Loucy (cell line): ENCODE data around the gene ZBTB11.

ENCODE experiments used
- H2AFZ ChIP-seq: fragments of 200-600 bp; sonication (generic); 2 replicates; pipeline ENCODE4 v1.6.0; 2016; ENCODE audit warnings: antibody characterized with exemption, mild to moderate bottlenecking, low read length, moderate library complexity
- H3F3A ChIP-seq: fragments of 200-600 bp; 2 replicates; pipeline ENCODE4 v1.6.0; 2016; ENCODE audit warnings: antibody characterized with exemption, low read depth, mild to moderate bottlenecking
- H3K27me3 ChIP-seq: fragments of 200-600 bp; sonication (generic); 2 replicates; pipeline ENCODE4 v1.6.1; 2014; ENCODE audit warnings: low read length, mild to moderate bottlenecking; ENCODE audit not compliant: insufficient read depth, poor library complexity, severe bottlenecking
- H3K36me3 ChIP-seq: fragments of 200-600 bp; sonication (generic); 2 replicates; pipeline ENCODE4 v1.6.1; 2016; ENCODE audit warnings: low read length; ENCODE audit not compliant: insufficient read depth
- H3K4me1 ChIP-seq: fragments of 200-600 bp; sonication (generic); 2 replicates; pipeline ENCODE4 v1.5.1; 2014; ENCODE audit warnings: low read length, mild to moderate bottlenecking; ENCODE audit not compliant: insufficient read depth, poor library complexity, severe bottlenecking
- H3K4me2 ChIP-seq: fragments of 200-600 bp; sonication (generic); 2 replicates; pipeline ENCODE4 v1.6.0; 2014; ENCODE audit warnings: antibody characterized with exemption, low read length, low read depth, mild to moderate bottlenecking; ENCODE audit not compliant: poor library complexity, severe bottlenecking
- H3K4me3 ChIP-seq: fragments of 200-600 bp; sonication (generic); 2 replicates; pipeline ENCODE4 v1.5.1; 2014; ENCODE audit warnings: low read length, mild to moderate bottlenecking, mixed read lengths; ENCODE audit not compliant: poor library complexity, severe bottlenecking
- H3K79me2 ChIP-seq: fragments of 200-600 bp; sonication (generic); 2 replicates; pipeline ENCODE4 v1.6.1; 2014; ENCODE audit warnings: low read length; ENCODE audit not compliant: insufficient read depth
- H3K9ac ChIP-seq: fragments of 200-600 bp; sonication (generic); 2 replicates; pipeline ENCODE4 v1.6.0; 2014; ENCODE audit warnings: mild to moderate bottlenecking, low read depth, low read length, moderate library complexity; ENCODE audit not compliant: poor library complexity, severe bottlenecking
- H3K9me2 ChIP-seq: fragments of 200-600 bp; sonication (generic); replicated peaks from 2 replicates; pipeline ENCODE4 v1.6.1; 2016; ENCODE audit warnings: low read depth, low read length, mixed read lengths
- H3K9me3 ChIP-seq: fragments of 200-600 bp; sonication (generic); 2 replicates; pipeline ENCODE4 v1.6.1; 2014; ENCODE audit warnings: mild to moderate bottlenecking, antibody characterized with exemption, low read length, low read depth; ENCODE audit not compliant: insufficient read depth
- H4K20me1 ChIP-seq: fragments of 200-600 bp; sonication (generic); 2 replicates; pipeline ENCODE4 v1.6.0; 2014; ENCODE audit warnings: antibody characterized with exemption, low read length, mild to moderate bottlenecking; ENCODE audit not compliant: insufficient read depth, poor library complexity, severe bottlenecking
- EZH2phosphoT487 ChIP-seq: fragments of 200-600 bp; IDR thresholded peaks from 2 replicates; pipeline ENCODE4 v1.6.1; 2018; ENCODE audit warnings: antibody characterized with exemption, mild to moderate bottlenecking, moderate library complexity, borderline replicate concordance
- TF ChIP-seq, protein P1 (sequence below): fragments of 200-600 bp; sonication (generic); conservative IDR thresholded peaks from 2 replicates; pipeline ENCODE4 v1.5.1; 2014; ENCODE audit warnings: mild to moderate bottlenecking, antibody characterized with exemption, low read length

ZBTB11 gene, protein sequence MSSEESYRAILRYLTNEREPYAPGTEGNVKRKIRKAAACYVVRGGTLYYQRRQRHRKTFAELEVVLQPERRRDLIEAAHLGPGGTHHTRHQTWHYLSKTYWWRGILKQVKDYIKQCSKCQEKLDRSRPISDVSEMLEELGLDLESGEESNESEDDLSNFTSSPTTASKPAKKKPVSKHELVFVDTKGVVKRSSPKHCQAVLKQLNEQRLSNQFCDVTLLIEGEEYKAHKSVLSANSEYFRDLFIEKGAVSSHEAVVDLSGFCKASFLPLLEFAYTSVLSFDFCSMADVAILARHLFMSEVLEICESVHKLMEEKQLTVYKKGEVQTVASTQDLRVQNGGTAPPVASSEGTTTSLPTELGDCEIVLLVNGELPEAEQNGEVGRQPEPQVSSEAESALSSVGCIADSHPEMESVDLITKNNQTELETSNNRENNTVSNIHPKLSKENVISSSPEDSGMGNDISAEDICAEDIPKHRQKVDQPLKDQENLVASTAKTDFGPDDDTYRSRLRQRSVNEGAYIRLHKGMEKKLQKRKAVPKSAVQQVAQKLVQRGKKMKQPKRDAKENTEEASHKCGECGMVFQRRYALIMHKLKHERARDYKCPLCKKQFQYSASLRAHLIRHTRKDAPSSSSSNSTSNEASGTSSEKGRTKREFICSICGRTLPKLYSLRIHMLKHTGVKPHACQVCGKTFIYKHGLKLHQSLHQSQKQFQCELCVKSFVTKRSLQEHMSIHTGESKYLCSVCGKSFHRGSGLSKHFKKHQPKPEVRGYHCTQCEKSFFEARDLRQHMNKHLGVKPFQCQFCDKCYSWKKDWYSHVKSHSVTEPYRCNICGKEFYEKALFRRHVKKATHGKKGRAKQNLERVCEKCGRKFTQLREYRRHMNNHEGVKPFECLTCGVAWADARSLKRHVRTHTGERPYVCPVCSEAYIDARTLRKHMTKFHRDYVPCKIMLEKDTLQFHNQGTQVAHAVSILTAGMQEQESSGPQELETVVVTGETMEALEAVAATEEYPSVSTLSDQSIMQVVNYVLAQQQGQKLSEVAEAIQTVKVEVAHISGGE

DNA sequence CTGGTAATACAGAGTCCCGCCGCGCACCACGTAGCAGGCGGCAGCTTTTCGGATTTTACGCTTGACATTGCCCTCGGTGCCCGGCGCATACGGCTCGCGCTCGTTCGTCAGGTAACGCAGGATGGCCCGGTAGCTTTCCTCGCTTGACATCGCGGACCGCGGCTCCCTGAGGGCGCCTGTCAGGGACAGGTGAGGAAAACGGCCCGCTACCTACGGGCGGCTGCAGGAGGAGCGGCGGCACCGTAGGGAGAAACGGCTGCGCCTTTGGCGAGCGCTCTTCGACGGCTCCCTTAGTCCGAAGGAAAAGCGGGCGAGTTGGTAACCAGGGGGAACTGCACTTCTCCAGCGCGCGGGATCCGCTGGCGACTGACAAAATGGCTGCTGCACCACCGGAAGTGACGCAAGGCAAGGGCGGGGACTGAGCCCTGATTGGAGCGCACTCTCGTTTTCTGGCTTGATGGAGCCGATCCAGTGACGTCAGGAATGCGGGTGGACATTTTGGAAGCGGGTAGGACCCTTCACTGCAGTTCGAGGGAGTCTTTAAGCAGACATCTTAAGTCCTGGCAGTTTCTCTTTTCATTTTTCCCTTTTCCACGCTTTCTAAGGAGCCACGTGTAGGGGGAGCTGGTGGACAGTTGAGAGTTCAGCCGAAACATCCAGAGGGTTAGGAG, at the start of gene ZBTB11:
TSS of gene ZBTB11 (minus strand) at position 368 of the 671 bp plus-strand sequence. CDS start at position 150, 218 bp downstream.
- H3K9ac ChIP-seq, result peak within 1 kb of the TSS; percentile 79
- H3K9me3 ChIP-seq, result no peaks in the 10 kb centered on the region
- H3K27me3 ChIP-seq, result no peaks in the 10 kb centered on the region
- peak within 1 kb of the TSS; percentile 97 for H3K4me2 ChIP-seq
- H3K9me2 ChIP-seq, result no peaks in the 10 kb centered on the region
- H3K36me3 ChIP-seq, result peaks cover 21% of the 10 kb centered on the region
- H4K20me1 ChIP-seq, result peaks cover 35% of the 10 kb centered on the region
- H2AFZ ChIP-seq, result peak within 1 kb of the TSS; percentile 94
- TF ChIP-seq, protein P1, sequence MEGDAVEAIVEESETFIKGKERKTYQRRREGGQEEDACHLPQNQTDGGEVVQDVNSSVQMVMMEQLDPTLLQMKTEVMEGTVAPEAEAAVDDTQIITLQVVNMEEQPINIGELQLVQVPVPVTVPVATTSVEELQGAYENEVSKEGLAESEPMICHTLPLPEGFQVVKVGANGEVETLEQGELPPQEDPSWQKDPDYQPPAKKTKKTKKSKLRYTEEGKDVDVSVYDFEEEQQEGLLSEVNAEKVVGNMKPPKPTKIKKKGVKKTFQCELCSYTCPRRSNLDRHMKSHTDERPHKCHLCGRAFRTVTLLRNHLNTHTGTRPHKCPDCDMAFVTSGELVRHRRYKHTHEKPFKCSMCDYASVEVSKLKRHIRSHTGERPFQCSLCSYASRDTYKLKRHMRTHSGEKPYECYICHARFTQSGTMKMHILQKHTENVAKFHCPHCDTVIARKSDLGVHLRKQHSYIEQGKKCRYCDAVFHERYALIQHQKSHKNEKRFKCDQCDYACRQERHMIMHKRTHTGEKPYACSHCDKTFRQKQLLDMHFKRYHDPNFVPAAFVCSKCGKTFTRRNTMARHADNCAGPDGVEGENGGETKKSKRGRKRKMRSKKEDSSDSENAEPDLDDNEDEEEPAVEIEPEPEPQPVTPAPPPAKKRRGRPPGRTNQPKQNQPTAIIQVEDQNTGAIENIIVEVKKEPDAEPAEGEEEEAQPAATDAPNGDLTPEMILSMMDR, result peak; percentile 51
- TF ChIP-seq EZH2phosphoT487, result no peak
- H3F3A ChIP-seq, result peaks cover 7% of the 10 kb centered on the region; the same call in 1 of the 2 replicates
- H3K4me1 ChIP-seq, result peaks cover 38% of the 10 kb centered on the region
- H3K79me2 ChIP-seq, result peaks cover 64% of the 10 kb centered on the region
- peak within 1 kb of the TSS; percentile 87 for H3K4me3 ChIP-seq

DNA sequence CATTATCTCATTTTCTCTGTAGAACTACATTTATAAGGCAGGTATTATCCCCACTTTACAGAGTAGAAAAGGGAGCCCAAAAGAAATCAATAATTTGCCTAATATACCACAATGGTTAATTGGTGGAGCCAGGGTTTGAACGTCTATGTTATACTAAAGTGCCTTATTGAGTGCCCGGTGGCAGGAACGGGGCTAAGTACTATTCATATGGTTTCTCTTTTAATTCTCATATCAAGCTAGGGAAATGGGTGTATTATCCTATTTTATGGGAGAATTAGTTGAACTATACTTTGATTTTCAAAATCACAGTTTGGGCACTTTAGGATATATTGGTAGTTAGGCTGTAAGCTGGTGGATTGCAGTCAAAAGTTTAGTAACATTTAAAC, 49.0 kb upstream of the ZBTB11 start:
- H2AFZ ChIP-seq, result peak overlapping the region; percentile 97
- TF ChIP-seq EZH2phosphoT487, result no peak
- TF ChIP-seq, protein P1, result no peak
- H3K9ac ChIP-seq, result peak overlapping the region; percentile 91

More for the DNA sequence above, 49.0 kb upstream of the ZBTB11 start:
- peak overlapping the region; percentile 87 for H3K4me2 ChIP-seq
- H3K36me3 ChIP-seq, result peaks cover 21% of the 10 kb centered on the region; the same call in 1 of the 2 replicates
- H3K4me1 ChIP-seq, result peaks cover 36% of the 10 kb centered on the region
- H4K20me1 ChIP-seq, result peaks cover 13% of the 10 kb centered on the region
- no peaks in the 10 kb centered on the region for H3K27me3 ChIP-seq
- H3K4me3 ChIP-seq, result peak overlapping the region; percentile 98
- H3K9me2 ChIP-seq, result no peaks in the 10 kb centered on the region
- H3K9me3 ChIP-seq, result no peaks in the 10 kb centered on the region
- H3F3A ChIP-seq, result peaks cover 6% of the 10 kb centered on the region; the same call in 1 of the 2 replicates
- peaks cover 42% of the 10 kb centered on the region for H3K79me2 ChIP-seq
